ENCODE measurements around the gene ACOX3.

The ACOX3 gene

DNA sequence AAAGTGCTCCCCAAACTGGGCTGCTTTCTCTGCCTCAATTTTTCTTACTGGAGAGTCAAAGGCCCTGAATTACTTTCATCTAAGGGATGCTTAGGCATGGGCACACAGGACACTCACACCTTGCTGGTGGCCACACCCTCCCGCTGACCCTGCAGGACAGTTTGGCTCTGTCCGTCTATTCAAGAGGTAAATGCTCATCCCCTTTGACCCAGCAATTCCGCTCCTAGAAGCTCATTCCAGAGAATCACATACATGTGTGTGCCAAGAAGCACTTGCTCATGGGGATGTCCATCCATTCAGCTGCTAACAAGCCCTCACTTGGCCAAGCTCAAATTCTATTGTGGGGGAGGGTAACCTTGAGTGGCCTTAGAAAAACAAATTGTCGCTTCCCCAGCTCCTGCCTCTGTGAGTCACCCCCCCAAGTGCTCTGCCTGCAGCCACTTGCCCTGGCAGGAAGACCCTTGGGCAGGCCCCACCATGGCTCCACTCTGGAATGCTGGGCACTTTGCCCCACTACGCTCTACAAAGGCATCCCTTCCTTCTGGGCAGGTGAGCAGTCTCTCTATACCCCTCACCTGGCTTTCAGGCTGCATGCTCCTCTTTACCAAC lies 116.5 kb downstream of the ACOX3 start:
- Histone ChIP-seq H3K4me3 (ENCODE audit: low read length) (no peak overlapping the region), H3K27me3 (ENCODE audit: insufficient read depth, low read length) (no peaks in the 10 kb centered on the region), H3K4me1 (ENCODE audit: insufficient read depth, low read length) (no peaks in the 10 kb centered on the region), H3K9me3 (ENCODE audit: insufficient read depth, low read depth, low read length) (peaks cover 3% of the 10 kb centered on the region; the same call in 1 of the 2 replicates), H3K9ac (ENCODE audit: low read depth, low read length) (no peak overlapping the region), H3K36me3 (ENCODE audit: insufficient read depth, low read depth, low read length) (no peaks in the 10 kb centered on the region), H3K27ac (ENCODE audit: low read length) (no peak overlapping the region)

- Histone ChIP-seq H3K9me3 (ENCODE audit: insufficient read depth, low read depth, low read length) (peaks cover 3% of the 10 kb centered on the region; the same call in 1 of the 2 replicates), H3K9ac (ENCODE audit: low read depth, low read length) (no peak overlapping the region), H3K27ac (ENCODE audit: low read length) (no peak overlapping the region), H3K4me3 (ENCODE audit: low read length) (no peak overlapping the region), H3K27me3 (ENCODE audit: insufficient read depth, low read length) (no peaks in the 10 kb centered on the region), H3K36me3 (ENCODE audit: insufficient read depth, low read depth, low read length) (no peaks in the 10 kb centered on the region), H3K4me1 (ENCODE audit: insufficient read depth, low read length) (no peaks in the 10 kb centered on the region)
Measured at GRCh38 chr4:8322794-8323704, 117.5 kb downstream of the ACOX3 start.

DNA sequence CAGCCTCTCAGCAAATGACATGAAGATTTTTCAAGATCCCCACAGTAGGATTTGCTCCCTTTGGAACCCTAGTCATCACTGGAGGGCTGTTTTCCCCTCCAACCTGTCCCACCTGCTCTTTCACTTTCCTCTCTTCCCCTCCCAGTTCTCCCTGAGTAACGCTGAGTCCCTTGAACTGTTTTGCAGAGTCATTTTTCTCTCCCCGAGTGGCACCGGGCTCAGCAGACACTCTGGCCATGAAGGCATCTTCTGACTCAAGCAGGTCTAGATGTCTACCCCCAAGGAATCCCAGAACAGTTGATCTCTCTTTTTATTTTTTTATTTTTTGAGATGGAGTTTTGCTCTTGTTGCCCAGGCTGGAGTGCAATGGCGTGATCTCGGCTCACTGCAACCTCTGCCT lies 118.8 kb downstream of the ACOX3 start:
- H3K4me3 ChIP-seq (ENCODE audit: low read length): no peak overlapping the region
- peaks cover 3% of the 10 kb centered on the region; the same call in 1 of the 2 replicates for H3K9me3 ChIP-seq (ENCODE audit: insufficient read depth, low read depth, low read length)
- no peak overlapping the region for H3K27ac ChIP-seq (ENCODE audit: low read length)
- H3K27me3 ChIP-seq (ENCODE audit: insufficient read depth, low read length): no peaks in the 10 kb centered on the region
- H3K36me3 ChIP-seq (ENCODE audit: insufficient read depth, low read depth, low read length): no peaks in the 10 kb centered on the region
- no peaks in the 10 kb centered on the region for H3K4me1 ChIP-seq (ENCODE audit: insufficient read depth, low read length)
- H3K9ac ChIP-seq (ENCODE audit: low read depth, low read length): no peak overlapping the region

GRCh38 chr4:8321220-8321619 lies 119.3 kb downstream of the ACOX3 start:
- H3K27ac ChIP-seq (ENCODE audit: low read length): no peak overlapping the region
- no peaks in the 10 kb centered on the region; the same call in 1 of the 2 replicates for H3K4me1 ChIP-seq (ENCODE audit: insufficient read depth, low read length)
- no peak overlapping the region for H3K9ac ChIP-seq (ENCODE audit: low read depth, low read length)
- H3K9me3 ChIP-seq (ENCODE audit: insufficient read depth, low read depth, low read length): no peaks in the 10 kb centered on the region
- no peak overlapping the region for H3K4me3 ChIP-seq (ENCODE audit: low read length)
- no peaks in the 10 kb centered on the region for H3K36me3 ChIP-seq (ENCODE audit: insufficient read depth, low read depth, low read length)
- H3K27me3 ChIP-seq (ENCODE audit: insufficient read depth, low read length): no peaks in the 10 kb centered on the region

GRCh38 chr4:8320386-8320750 lies 120.2 kb downstream of the ACOX3 start:
- no peaks in the 10 kb centered on the region for H3K9me3 ChIP-seq (ENCODE audit: insufficient read depth, low read depth, low read length)
- peaks cover 6% of the 10 kb centered on the region; the same call in 1 of the 2 replicates for H3K4me1 ChIP-seq (ENCODE audit: insufficient read depth, low read length)
- no peaks in the 10 kb centered on the region for H3K36me3 ChIP-seq (ENCODE audit: insufficient read depth, low read depth, low read length)
- no peak overlapping the region for H3K4me3 ChIP-seq (ENCODE audit: low read length)
- no peak overlapping the region for H3K9ac ChIP-seq (ENCODE audit: low read depth, low read length)
- H3K27me3 ChIP-seq (ENCODE audit: insufficient read depth, low read length): no peaks in the 10 kb centered on the region
- H3K27ac ChIP-seq (ENCODE audit: low read length): no peak overlapping the region

DNA sequence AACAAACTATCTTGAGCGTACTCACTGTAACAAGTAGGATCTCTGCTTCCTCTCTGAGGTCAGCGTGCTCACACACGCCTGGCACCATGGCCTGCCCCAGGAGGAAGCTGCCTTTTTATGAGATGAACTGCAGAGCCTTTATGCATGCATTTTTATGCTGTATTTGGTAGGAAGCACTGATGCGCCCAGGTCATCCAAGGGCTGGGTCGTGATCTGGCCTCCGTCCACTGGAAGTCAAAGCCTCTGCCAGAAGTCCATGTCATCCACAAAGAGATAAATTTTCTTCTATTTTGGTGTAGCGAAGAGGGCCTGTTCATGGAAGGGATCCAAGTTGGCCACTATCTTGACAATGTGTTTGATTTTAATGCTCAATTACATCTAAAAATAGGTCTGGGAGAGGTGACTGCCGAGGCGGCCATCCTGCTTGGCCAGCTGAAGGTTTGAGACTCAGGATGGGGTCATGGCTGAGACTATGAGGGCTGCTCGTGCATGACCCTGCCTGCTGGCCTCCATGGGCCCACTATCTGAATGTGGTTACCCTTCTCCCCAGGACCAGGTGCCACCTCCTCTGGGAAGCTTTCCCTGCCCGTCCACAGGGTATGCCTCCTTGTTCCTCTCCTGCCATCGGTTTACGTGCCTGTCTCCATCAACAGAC lies 120.7 kb downstream of the ACOX3 start:
- Histone ChIP-seq H3K27me3 (ENCODE audit: insufficient read depth, low read length) (no peaks in the 10 kb centered on the region), H3K27ac (ENCODE audit: low read length) (no peak overlapping the region), H3K9me3 (ENCODE audit: insufficient read depth, low read depth, low read length) (no peaks in the 10 kb centered on the region), H3K4me3 (ENCODE audit: low read length) (no peak overlapping the region), H3K4me1 (ENCODE audit: insufficient read depth, low read length) (peaks cover 9% of the 10 kb centered on the region; the same call in 1 of the 2 replicates), H3K9ac (ENCODE audit: low read depth, low read length) (no peak overlapping the region), H3K36me3 (ENCODE audit: insufficient read depth, low read depth, low read length) (no peaks in the 10 kb centered on the region)

DNA sequence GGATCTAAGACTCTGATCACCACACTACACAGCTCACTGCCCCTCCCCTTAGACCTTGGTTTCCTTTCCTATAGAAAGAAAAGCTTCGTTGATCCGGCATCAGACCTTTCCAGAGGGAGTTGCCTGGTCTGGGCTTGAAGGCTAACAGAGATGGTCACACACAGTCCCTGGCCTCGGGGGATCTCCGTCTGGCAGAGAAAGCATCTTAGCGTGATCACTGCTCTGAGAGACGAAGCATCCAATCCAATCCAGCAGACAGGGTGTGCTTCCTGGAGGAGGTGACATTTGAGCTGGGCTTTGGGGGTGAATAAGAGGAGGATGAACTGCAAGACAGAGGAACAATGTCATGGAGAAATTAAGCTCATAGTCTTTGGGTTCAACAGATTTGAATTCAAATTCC lies 121.5 kb downstream of the ACOX3 start:
- Histone ChIP-seq H3K27ac (ENCODE audit: low read length) (no peak overlapping the region), H3K27me3 (ENCODE audit: insufficient read depth, low read length) (no peaks in the 10 kb centered on the region), H3K4me3 (ENCODE audit: low read length) (no peak overlapping the region), H3K9me3 (ENCODE audit: insufficient read depth, low read depth, low read length) (no peaks in the 10 kb centered on the region), H3K9ac (ENCODE audit: low read depth, low read length) (no peak overlapping the region), H3K36me3 (ENCODE audit: insufficient read depth, low read depth, low read length) (no peaks in the 10 kb centered on the region), H3K4me1 (ENCODE audit: insufficient read depth, low read length) (peaks cover 9% of the 10 kb centered on the region; the same call in 1 of the 2 replicates)

DNA sequence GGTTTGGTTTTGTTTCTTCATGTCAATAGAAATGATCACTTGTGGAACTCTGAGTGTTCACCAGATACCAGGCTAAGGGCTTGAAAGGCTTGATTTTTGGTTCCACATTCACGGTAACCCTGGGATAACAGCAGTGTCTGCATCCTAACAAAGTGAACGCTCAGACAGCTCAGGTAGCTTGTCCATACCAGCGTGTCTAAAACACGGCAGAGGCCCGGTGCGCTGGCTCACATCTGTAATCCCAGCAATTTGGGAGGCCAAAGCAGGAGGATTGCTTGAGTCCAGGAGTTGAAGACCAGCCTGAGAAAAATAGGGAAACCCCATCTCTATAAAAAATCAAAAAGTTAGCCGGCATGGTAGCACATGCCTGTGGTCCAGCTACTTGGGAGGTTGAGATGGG lies 122.0 kb downstream of the ACOX3 start:
- no peak overlapping the region for H3K4me3 ChIP-seq (ENCODE audit: low read length)
- H3K4me1 ChIP-seq (ENCODE audit: insufficient read depth, low read length): peaks cover 9% of the 10 kb centered on the region; the same call in 1 of the 2 replicates
- no peaks in the 10 kb centered on the region for H3K27me3 ChIP-seq (ENCODE audit: insufficient read depth, low read length)
- H3K9ac ChIP-seq (ENCODE audit: low read depth, low read length): no peak overlapping the region
- no peaks in the 10 kb centered on the region for H3K9me3 ChIP-seq (ENCODE audit: insufficient read depth, low read depth, low read length)
- H3K36me3 ChIP-seq (ENCODE audit: insufficient read depth, low read depth, low read length): no peaks in the 10 kb centered on the region
- no peak overlapping the region for H3K27ac ChIP-seq (ENCODE audit: low read length)

GRCh38 chr4:8317474-8317873 lies 123.0 kb downstream of the ACOX3 start:
- Histone ChIP-seq H3K36me3 (ENCODE audit: insufficient read depth, low read depth, low read length) (no peaks in the 10 kb centered on the region), H3K4me1 (ENCODE audit: insufficient read depth, low read length) (peaks cover 9% of the 10 kb centered on the region; the same call in 1 of the 2 replicates), H3K27me3 (ENCODE audit: insufficient read depth, low read length) (no peaks in the 10 kb centered on the region), H3K9ac (ENCODE audit: low read depth, low read length) (no peak overlapping the region), H3K9me3 (ENCODE audit: insufficient read depth, low read depth, low read length) (no peaks in the 10 kb centered on the region; the same call in 1 of the 2 replicates), H3K4me3 (ENCODE audit: low read length) (no peak overlapping the region), H3K27ac (ENCODE audit: low read length) (no peak overlapping the region)

DNA sequence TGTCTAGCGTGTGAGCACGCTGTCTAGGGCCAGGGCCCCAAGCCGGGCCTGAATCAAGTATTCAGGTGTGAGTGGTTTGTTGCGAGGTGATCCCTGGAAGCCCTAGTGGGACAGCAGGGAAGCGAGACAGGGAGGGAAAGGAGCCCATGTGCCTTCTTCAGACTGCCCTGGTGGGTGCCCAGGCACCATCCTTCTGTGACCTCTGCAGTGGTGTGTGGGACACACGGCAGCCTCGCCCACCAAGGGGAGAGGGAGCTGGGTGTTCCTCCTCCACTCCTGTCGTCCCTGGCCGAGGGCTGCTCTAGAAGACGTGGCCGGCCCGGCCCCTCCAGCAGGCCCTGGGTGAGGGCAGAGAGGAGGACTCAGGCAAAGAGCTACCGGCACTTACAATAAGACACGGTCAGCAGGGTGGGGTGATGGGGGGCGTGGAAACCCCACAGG lies 123.6 kb downstream of the ACOX3 start:
- no peak overlapping the region for H3K9ac ChIP-seq (ENCODE audit: low read depth, low read length)
- H3K9me3 ChIP-seq (ENCODE audit: insufficient read depth, low read depth, low read length): no peaks in the 10 kb centered on the region; the same call in 1 of the 2 replicates
- H3K4me1 ChIP-seq (ENCODE audit: insufficient read depth, low read length): peaks cover 9% of the 10 kb centered on the region; the same call in 1 of the 2 replicates
- H3K27me3 ChIP-seq (ENCODE audit: insufficient read depth, low read length): no peaks in the 10 kb centered on the region
- H3K4me3 ChIP-seq (ENCODE audit: low read length): no peak overlapping the region
- no peaks in the 10 kb centered on the region for H3K36me3 ChIP-seq (ENCODE audit: insufficient read depth, low read depth, low read length)
- H3K27ac ChIP-seq (ENCODE audit: low read length): no peak overlapping the region

Data from iPS-20b (cell line).